SIG-M5 treated with dmso at 0.1 percent for 504 hours (cell line): Measurements from ENCODE around the gene DIAPH3.

Experiments used
- DNase-seq: peaks from one replicate; lab custom pipeline; 2025; ENCODE audit not compliant: unreplicated experiment; lab: John Stamatoyannopoulos, UW

Gene DIAPH3

DNA sequence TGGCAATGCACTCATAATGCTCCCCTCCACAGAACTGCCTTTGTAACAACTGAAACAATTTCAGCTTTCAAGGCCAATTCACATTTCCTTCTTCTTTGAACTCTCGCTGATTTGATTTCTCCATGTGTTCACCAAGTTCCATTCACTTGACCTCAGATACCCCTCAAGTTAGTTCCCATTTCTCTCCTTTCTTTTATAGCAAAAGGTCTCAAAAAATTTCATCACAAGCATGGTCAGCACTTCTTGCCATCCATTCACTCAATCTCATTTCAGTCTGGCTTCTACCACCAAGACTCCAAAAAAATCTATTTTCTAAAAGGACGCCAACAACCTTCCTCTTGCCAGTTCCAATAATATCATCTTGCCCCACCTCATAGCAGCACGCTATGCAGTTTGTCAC, 135.7 kb downstream of the DIAPH3 start:
- peak; percentile 8 for DNase-seq

DNA sequence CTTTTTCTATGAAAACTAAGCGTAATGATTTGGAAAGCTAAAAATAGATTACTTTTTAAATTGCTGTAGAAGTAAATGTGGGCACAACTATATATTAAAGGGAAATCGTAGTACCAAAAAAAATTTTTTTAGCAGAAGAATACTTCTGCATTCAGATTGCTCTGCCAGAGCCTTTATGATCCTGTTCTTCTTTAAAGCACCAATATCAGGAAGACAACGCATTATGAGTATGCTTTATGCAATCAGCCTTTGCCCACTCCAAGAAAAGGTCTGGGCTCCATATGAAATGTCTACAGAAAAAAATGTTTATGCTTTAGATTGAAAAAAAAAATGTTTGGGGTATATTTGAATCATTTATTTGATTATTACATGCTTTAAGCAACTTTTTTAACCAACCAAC, 137.4 kb downstream of the DIAPH3 start:
- DNase-seq: no peak

- no peak for DNase-seq
Observed at GRCh38 chr13:60020288-60020687, 143.4 kb downstream of the DIAPH3 start.

DNA sequence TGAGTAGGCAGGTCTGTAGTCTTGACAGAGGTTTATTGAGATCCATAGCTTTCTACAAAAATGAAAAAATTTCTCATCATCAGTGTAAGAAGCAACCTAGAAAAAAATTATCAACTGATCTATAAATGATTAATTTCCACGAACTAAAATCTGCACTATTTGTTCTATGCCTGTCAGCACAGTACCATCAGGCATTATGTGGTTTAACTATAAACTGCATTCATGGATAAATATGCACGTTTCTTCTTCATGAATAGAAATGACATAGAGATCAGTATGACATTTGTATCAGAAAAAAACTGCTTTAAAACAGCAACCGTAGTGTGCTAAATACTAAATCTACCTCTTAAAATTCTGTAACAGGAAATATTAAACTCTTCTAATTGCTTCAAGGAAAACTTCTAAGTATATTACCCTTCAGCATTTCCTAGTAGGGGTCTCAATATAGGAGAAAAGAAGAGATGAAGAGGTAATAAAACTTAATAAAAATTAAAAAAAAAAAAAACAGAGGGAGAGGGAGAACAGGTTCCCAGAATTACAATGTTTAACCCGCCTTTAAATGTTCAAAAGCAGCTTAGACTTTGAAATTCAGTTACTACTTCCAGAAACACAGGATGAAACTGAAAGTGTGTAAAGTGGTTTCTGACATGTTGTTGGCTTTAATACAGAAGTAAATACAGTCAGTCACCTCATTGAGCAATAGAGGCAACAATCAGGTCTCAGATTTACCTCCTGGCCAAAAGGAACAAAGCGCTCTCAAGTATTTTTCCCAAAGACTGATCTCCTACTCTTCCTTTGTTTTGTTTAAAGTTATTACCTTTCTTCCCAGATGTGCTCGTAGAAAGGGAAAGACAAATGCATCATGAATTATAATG, 144.4 kb downstream of the DIAPH3 start:
- DNase-seq: peak; percentile 44

GRCh38 chr13:60018536-60018935, 145.2 kb downstream of the DIAPH3 start:
- no peak for DNase-seq

DNA sequence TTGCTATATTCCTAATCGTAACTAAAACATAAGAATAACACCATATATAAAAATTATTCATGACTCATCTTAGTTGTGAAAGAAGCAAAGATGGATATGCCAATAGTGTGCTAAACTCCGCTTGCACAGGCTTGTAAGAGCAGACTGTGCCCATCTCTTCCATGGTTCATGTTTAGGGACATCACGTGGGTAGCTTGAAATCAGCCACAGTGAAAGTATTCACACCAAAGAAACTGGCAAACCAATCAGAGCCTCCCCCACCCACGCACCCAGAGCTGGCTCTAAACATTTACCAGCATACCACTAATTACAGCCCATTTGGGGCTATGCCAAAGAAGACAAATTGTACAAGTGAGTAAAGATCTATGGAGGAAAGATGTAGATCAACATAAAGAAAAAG, 147.5 kb downstream of the DIAPH3 start:
- no peak for DNase-seq

- no peak for DNase-seq
Observed at GRCh38 chr13:60013166-60013565, 150.6 kb downstream of the DIAPH3 start.

- DNase-seq: no peak
Observed at GRCh38 chr13:60012488-60012887, 151.2 kb downstream of the DIAPH3 start.

- no peak for DNase-seq
Observed at GRCh38 chr13:60009300-60010253, 154.2 kb downstream of the DIAPH3 start.

DNA sequence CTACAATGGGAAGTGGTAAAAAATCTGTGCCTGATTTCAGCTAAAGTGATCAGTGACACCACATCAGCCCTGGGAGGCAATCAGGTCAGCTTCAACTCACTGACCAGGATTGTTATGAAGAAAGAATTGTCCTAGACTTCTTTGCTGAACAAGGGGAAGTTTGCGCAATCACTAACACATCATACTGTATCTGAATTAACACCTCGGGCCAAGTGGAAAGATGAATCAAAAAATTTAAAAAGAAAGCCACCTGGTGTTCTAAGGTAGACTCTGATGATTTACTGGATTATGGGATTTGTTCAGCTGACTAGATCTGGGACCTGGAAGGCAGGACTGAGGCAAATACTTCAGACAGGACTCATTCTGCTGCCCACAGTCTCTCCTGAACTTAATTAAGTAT, 161.8 kb downstream of the DIAPH3 start:
- DNase-seq: no peak

GRCh38 chr13:60000976-60001375, 162.8 kb downstream of the DIAPH3 start:
- DNase-seq: no peak

DNA sequence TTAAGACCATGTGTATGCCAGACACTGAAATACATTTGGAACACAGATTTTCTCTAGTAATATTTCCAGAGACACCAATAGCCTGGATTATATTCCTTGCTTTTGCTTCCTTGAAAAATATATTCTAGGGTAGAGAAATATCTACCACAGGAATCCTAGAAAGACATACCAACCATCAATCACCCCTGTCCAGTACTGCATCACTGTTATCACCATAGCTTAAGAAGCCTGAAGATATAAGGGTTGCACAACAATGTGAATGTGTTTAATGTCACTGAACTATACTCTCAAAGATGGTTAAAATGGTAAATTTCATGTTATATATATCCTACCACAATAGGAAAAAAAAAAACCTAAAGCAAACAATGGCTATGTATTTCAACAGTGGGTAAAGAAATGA, 163.6 kb downstream of the DIAPH3 start:
- no peak for DNase-seq

DNA sequence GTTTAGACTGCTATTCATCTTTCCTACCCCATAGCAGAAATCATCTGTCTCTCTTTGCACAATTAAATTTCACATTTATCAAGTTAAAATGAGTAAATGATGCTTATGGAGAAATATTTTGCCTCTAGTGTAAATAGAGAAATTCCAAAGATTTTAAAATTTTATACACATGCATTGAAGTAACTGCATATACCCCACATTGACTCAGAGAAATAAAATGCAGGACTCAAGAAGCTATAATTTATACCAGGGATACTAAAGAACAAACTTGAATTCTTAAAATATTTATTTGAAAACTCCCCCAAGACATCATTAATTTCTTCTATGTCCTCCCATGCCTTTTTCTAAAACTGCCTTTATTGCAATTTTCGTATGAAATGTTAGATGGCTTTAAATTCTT, 165.8 kb downstream of the DIAPH3 start:
- DNase-seq: no peak

GRCh38 chr13:59996461-59996980, 167.2 kb downstream of the DIAPH3 start:
- DNase-seq: no peak

DNA sequence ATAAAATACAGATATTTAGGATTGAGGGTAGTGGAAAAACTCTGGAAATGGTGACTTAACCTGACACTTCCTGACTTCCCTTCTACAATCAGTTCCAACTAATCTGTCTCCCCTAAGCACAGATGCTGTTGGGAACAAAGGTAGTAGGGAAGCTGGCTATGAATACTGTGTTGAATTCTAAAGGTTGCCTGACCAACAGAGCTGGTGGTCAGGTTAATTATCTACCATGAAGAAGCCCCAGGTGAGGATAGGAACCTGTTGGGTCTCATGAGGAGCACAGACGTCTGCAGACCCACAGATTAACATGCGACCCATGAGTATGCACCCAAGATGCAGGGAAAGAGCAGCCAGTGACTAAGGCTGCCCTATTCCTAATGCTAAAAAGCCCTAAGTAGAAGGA, 172.3 kb downstream of the DIAPH3 start:
- no peak for DNase-seq

GRCh38 chr13:59982631-59983382, 180.9 kb downstream of the DIAPH3 start:
- DNase-seq: no peak

- DNase-seq: no peak
Observed at GRCh38 chr13:59979589-59979988, 184.1 kb downstream of the DIAPH3 start.

DNA sequence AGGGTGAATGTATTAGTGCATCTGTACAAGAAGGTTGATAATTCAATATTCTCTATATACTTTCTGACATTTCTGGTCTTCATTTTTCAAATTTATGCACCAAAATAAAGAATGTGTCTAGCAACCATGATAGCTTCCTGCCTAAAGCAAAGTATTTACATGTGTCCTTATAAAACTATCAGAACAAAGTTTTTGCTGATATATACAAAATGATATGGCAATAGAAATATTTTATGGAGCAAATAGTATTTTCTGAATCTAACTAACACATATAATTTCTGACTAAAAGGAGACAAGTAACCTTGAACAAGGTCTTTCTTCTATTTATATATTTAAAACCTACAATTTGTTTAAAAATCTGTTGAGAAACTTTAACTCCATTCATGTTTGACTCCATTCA, 184.9 kb downstream of the DIAPH3 start:
- no peak for DNase-seq

- no peak for DNase-seq
Observed at GRCh38 chr13:59976856-59977255, 186.9 kb downstream of the DIAPH3 start.

- DNase-seq: no peak
Observed at GRCh38 chr13:59975807-59976435, 187.8 kb downstream of the DIAPH3 start.
